OCI-LY3 (cell line): ENCODE data around the gene ZC3H7B.
A peak's percentile ranks its signal among the peaks of the same experiment; 100 is the strongest.

Experiments used
- H2AFZ ChIP-seq: fragments of 200-600, 300-600 bp; shearing (Covaris generic); 2 replicates; pipeline ENCODE4 v1.6.0; 2014; ENCODE audit warnings: antibody characterized with exemption, low read depth, low read length
- H3K27ac ChIP-seq: fragments of 200-600, 300-600 bp; sonication (generic); 2 replicates; pipeline ENCODE4 v1.5.1; 2014; ENCODE audit warnings: mild to moderate bottlenecking, low read length, moderate library complexity, mixed read lengths
- H3K27me3 ChIP-seq: fragments of 200-600, 300-600 bp; sonication (generic); 2 replicates; pipeline ENCODE4 v1.6.1; 2014; ENCODE audit warnings: low read depth, low read length, mixed read lengths
- H3K36me3 ChIP-seq: fragments of 200-600, 300-600 bp; sonication (generic); replicated peaks from 2 replicates; pipeline ENCODE3; 2014; ENCODE audit warnings: low read depth, low read length, mixed read lengths
- H3K4me1 ChIP-seq: fragments of 300-600, 200-600 bp; sonication (generic); 2 replicates; pipeline ENCODE4 v1.6.1; 2014; ENCODE audit warnings: low read length, mixed read lengths
- H3K4me2 ChIP-seq: fragments of 200-600, 300-600 bp; sonication (generic); 2 replicates; pipeline ENCODE4 v1.6.1; 2014; ENCODE audit warnings: low read length, mixed read lengths
- H3K4me3 ChIP-seq: fragments of 300-600, 200-600 bp; sonication (generic); 2 replicates; pipeline ENCODE4 v1.5.1; 2014; ENCODE audit warnings: antibody characterized with exemption, mild to moderate bottlenecking, low read length, moderate library complexity
- H3K79me2 ChIP-seq: fragments of 300-600, 200-600 bp; shearing (Covaris generic); 2 replicates; pipeline ENCODE4 v1.6.1; 2014; ENCODE audit warnings: mild to moderate bottlenecking, low read length, mixed read lengths
- H3K9ac ChIP-seq: fragments of 300-600, 200-600 bp; shearing (Covaris generic); 2 replicates; pipeline ENCODE4 v1.6.0; 2014; ENCODE audit warnings: mild to moderate bottlenecking, low read length, moderate library complexity
- H3K9me3 ChIP-seq: fragments of 200-600, 300-600 bp; shearing (Covaris generic); 2 replicates; pipeline ENCODE4 v1.6.1; 2014; ENCODE audit warnings: low read length, mixed read lengths; ENCODE audit not compliant: insufficient read depth
- H4K20me1 ChIP-seq: fragments of 200-600, 300-600 bp; sonication (generic); 2 replicates; pipeline ENCODE4 v1.6.1; 2016; ENCODE audit warnings: low read length, mixed read lengths; ENCODE audit not compliant: insufficient read depth
- EZH2phosphoT487 ChIP-seq: fragments of 200-600 bp; shearing (Covaris generic); IDR thresholded peaks from 2 replicates; pipeline ENCODE4 v1.6.1; 2018; ENCODE audit warnings: antibody characterized with exemption, mixed run types, low read depth
- TF ChIP-seq, protein P1 (sequence below): fragments of 200-600, 300-600 bp; sonication (generic); IDR thresholded peaks from 2 replicates; pipeline ENCODE4 v1.5.1; 2014; ENCODE audit warnings: antibody characterized with exemption, low read length, low read depth

Gene ZC3H7B

DNA sequence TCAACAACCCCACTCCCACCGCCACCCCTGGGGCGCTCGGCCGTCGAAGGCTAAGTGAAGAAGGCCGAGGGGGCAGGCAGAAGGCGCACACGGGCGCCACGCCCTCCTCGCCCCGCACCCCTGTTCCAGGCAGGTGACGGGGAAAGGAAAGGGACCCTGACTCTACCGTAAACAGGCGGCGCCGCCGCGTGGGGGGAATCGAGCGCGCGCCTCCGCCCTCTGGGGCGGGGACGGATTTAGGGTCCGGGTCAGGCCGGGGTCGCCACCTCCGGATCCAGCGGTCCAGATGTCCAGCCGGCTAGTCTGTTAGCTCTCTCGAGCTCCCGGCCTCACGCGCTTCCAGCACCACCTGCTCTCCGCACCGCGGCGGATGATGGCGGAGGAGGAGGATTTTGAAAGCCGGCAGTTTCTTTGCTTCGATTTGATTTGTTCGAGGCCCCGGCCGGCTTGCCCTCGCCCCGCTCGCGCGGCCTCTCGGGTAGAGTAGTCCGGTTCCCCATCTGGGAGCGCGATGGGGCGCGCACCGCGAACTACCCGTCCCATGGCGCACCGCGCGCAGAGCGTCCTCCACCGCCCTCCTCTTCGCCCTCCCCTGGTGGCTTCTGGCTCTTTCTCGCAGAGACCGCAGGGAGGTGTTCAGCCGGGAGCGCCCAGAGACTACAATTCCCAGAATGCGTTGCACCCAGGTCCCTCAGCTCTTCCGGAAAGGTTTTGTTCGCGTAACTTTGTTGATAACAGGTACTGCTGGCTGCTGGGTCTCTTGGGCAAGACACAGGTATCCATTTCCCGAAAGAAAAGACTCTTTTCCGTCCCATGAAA is 15.3 kb upstream of the ZC3H7B start, which contains the start of gene RANGAP1:
Gene RANGAP1, minus strand, starts transcription at position 368 of the 819 bp plus-strand sequence. CDS start 5,143 bp downstream, outside the sequence.
- Histone ChIP-seq H3K4me3 (peak within 1 kb of the TSS; percentile 92), H3K9ac (peak within 1 kb of the TSS; percentile 87), H3K27ac (peak within 1 kb of the TSS; percentile 71), H2AFZ (peak within 1 kb of the TSS; percentile 95), H3K79me2 (peaks cover 45% of the 10 kb centered on the region), H3K4me2 (peak within 1 kb of the TSS; percentile 93), H3K36me3 (peaks cover 19% of the 10 kb centered on the region), H3K27me3 (no peaks in the 10 kb centered on the region), H3K9me3 (no peaks in the 10 kb centered on the region), H3K4me1 (peaks cover 11% of the 10 kb centered on the region), H4K20me1 (peaks cover 5% of the 10 kb centered on the region; the same call in 1 of the 2 replicates)
- TF ChIP-seq, protein P1, sequence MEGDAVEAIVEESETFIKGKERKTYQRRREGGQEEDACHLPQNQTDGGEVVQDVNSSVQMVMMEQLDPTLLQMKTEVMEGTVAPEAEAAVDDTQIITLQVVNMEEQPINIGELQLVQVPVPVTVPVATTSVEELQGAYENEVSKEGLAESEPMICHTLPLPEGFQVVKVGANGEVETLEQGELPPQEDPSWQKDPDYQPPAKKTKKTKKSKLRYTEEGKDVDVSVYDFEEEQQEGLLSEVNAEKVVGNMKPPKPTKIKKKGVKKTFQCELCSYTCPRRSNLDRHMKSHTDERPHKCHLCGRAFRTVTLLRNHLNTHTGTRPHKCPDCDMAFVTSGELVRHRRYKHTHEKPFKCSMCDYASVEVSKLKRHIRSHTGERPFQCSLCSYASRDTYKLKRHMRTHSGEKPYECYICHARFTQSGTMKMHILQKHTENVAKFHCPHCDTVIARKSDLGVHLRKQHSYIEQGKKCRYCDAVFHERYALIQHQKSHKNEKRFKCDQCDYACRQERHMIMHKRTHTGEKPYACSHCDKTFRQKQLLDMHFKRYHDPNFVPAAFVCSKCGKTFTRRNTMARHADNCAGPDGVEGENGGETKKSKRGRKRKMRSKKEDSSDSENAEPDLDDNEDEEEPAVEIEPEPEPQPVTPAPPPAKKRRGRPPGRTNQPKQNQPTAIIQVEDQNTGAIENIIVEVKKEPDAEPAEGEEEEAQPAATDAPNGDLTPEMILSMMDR, result no peak
- no peak for TF ChIP-seq EZH2phosphoT487

DNA sequence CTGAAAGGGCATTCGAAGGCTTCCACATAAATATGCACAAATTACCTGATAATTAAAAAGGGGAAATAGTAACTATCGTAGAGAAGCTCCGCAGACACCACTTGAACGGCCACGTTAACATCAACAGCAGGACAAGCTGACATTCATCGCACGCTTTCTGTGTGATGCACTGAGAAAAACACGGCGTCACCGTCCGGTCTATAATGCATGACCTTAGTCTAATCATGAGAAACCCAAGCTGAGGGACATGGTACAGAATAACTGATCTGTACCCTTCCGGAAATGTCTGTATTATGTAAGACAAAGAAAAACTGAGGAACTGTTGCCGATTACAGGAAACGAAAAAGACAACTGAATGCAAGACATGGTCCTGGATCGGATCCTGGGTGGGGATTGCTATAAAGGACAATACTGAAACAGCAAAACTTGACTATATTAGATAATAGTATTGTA is 14.7 kb upstream of the ZC3H7B start:
- H3K9ac ChIP-seq, result peak overlapping the region; percentile 62
- H3K27me3 ChIP-seq, result no peaks in the 10 kb centered on the region
- H4K20me1 ChIP-seq, result no peaks in the 10 kb centered on the region
- H2AFZ ChIP-seq, result peak overlapping the region; percentile 95
- H3K9me3 ChIP-seq, result no peaks in the 10 kb centered on the region
- H3K4me3 ChIP-seq, result peak overlapping the region; percentile 84
- peak overlapping the region; percentile 71 for H3K4me2 ChIP-seq
- H3K4me1 ChIP-seq, result peaks cover 11% of the 10 kb centered on the region
- H3K27ac ChIP-seq, result peak overlapping the region; percentile 71
- TF ChIP-seq EZH2phosphoT487, result no peak
- TF ChIP-seq, protein P1, result no peak
- H3K36me3 ChIP-seq, result peaks cover 13% of the 10 kb centered on the region
- peaks cover 39% of the 10 kb centered on the region for H3K79me2 ChIP-seq

GRCh38 chr22:41288245-41288946 is 12.9 kb upstream of the ZC3H7B start:
- no peak overlapping the region for H3K27ac ChIP-seq
- H3K79me2 ChIP-seq, result peaks cover 24% of the 10 kb centered on the region
- no peaks in the 10 kb centered on the region for H4K20me1 ChIP-seq
- H3K27me3 ChIP-seq, result no peaks in the 10 kb centered on the region
- no peaks in the 10 kb centered on the region for H3K9me3 ChIP-seq
- TF ChIP-seq, protein P1, result no peak
- no peak for TF ChIP-seq EZH2phosphoT487
- no peak overlapping the region for H3K4me3 ChIP-seq
- no peak overlapping the region for H3K4me2 ChIP-seq
- no peak overlapping the region for H3K9ac ChIP-seq
- no peak overlapping the region for H2AFZ ChIP-seq
- peaks cover 11% of the 10 kb centered on the region for H3K4me1 ChIP-seq
- peaks cover 7% of the 10 kb centered on the region for H3K36me3 ChIP-seq

DNA sequence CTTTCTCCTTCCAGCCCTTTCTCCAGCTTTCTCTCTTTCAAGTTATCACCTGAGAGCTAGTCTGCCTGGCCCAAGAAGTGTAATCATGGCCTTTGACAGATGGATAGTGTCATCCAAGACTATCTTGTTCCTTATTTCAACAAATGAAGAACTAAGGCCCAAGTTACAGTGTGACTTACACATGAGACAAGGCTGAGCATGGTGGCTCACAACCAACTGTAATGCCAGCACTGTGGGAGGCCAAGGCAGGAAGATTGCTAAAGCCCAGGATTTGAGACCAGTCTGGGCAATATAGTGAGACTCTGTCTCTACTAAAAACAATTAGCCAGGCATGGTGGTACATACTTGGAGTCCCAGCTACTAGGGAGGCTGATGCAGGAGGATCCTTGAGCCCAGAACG is 11.7 kb upstream of the ZC3H7B start:
- no peak overlapping the region for H3K27ac ChIP-seq
- no peaks in the 10 kb centered on the region for H4K20me1 ChIP-seq
- no peaks in the 10 kb centered on the region for H3K27me3 ChIP-seq
- TF ChIP-seq, protein P1, result no peak
- no peak for TF ChIP-seq EZH2phosphoT487
- peaks cover 9% of the 10 kb centered on the region for H3K4me1 ChIP-seq
- H2AFZ ChIP-seq, result no peak overlapping the region
- H3K36me3 ChIP-seq, result peaks cover 2% of the 10 kb centered on the region
- H3K9me3 ChIP-seq, result no peaks in the 10 kb centered on the region
- H3K4me3 ChIP-seq, result no peak overlapping the region
- no peak overlapping the region for H3K9ac ChIP-seq
- no peak overlapping the region for H3K4me2 ChIP-seq
- H3K79me2 ChIP-seq, result peaks cover 13% of the 10 kb centered on the region
